Thyroid gland (tissue), 4 donors: ENCODE results near the gene IFIT3.
A peak's percentile ranks its signal among the peaks of the same experiment; 100 is the strongest.

Experiments
- POLR2A ChIP-seq, 2 donors: fragments of 450-650 bp; IDR thresholded peaks; one replicate each; pipeline ENCODE4 v1.6.1; 2017; ENCODE audit warnings: antibody characterized with exemption in 2 of 2, mild to moderate bottlenecking in 2 of 2, moderate library complexity in 1 of 2
- TF ChIP-seq, protein P1 (sequence below), 6 experiments: fragments of 200-600 bp in 3 of 6; fragments of 450-650 bp in 3 of 6; sonication (generic) in 3 of 6; IDR thresholded peaks; one replicate each; pipeline ENCODE4 v1.5.1; 2016 to 2019; ENCODE audit warnings: antibody characterized with exemption in 6 of 6, mild to moderate bottlenecking in 2 of 6, inconsistent platforms in 1 of 6, moderate library complexity in 1 of 6

DNA sequence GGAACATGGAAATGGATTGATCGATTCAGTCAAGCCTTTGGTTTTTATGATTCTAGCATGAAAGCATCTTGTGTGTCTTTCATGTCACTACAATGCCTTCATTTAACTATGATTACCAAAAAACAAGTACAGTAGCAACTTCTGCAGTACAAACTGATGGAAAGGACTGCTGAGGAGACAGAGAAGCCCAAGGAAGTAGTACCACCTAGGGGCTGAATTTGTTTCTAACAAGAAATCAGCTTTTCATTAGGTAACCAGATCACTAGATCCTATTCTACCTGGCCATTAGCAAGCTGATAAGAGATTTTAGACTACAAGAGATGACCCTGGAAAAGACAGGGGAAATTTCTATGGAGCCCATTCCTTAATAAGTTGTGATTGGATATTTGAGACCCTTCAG lies 61.5 kb downstream of the IFIT3 start:
- TF ChIP-seq, protein P1, sequence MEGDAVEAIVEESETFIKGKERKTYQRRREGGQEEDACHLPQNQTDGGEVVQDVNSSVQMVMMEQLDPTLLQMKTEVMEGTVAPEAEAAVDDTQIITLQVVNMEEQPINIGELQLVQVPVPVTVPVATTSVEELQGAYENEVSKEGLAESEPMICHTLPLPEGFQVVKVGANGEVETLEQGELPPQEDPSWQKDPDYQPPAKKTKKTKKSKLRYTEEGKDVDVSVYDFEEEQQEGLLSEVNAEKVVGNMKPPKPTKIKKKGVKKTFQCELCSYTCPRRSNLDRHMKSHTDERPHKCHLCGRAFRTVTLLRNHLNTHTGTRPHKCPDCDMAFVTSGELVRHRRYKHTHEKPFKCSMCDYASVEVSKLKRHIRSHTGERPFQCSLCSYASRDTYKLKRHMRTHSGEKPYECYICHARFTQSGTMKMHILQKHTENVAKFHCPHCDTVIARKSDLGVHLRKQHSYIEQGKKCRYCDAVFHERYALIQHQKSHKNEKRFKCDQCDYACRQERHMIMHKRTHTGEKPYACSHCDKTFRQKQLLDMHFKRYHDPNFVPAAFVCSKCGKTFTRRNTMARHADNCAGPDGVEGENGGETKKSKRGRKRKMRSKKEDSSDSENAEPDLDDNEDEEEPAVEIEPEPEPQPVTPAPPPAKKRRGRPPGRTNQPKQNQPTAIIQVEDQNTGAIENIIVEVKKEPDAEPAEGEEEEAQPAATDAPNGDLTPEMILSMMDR (IDR thresholded peaks at IDR 0.05): peak in 4 of 6 experiments; percentile 32 to 59 (median 46)
- no peak for TF ChIP-seq POLR2A (IDR thresholded peaks at IDR 0.05)
